Measurements from ENCODE around the gene SEMA7A.
"Not testable (repeated sequence)": the region's sequence is repeated elsewhere in the genome, so short reads cannot be mapped to it uniquely, and the experiment has no call there.

SEMA7A gene

GRCh38 chr15:74392451-74392830 lies 41.3 kb downstream of the SEMA7A start:
- no peaks in the 10 kb centered on the region for H3K27me3 ChIP-seq (ENCODE audit: control insufficient read depth, insufficient read depth, low read length, poor library complexity, severe bottlenecking)
- H3K27ac ChIP-seq (ENCODE audit: insufficient read depth, low read depth, low read length, poor library complexity, severe bottlenecking) = no peak overlapping the region
- 79 to 89% methylated on average over 8 of the region's 8 CpGs for WGBS, 2 experiments
- no peaks in the 10 kb centered on the region for H3K9me3 ChIP-seq (ENCODE audit: control insufficient read depth, low read length)
- no peak overlapping the region for H3K4me3 ChIP-seq (ENCODE audit: insufficient read depth, low read depth, low read length)
- peaks cover 6% of the 10 kb centered on the region for H3K4me1 ChIP-seq (ENCODE audit: control insufficient read depth, insufficient read depth, low read length)
- no peaks in the 10 kb centered on the region for H3K36me3 ChIP-seq (ENCODE audit: control insufficient read depth, insufficient read depth, low read length)

- no peak overlapping the region for H3K4me3 ChIP-seq (ENCODE audit: insufficient read depth, low read depth, low read length)
- H3K27me3 ChIP-seq (ENCODE audit: control insufficient read depth, insufficient read depth, low read length, poor library complexity, severe bottlenecking) = no peaks in the 10 kb centered on the region
- H3K36me3 ChIP-seq (ENCODE audit: control insufficient read depth, insufficient read depth, low read length) = no peaks in the 10 kb centered on the region
- H3K9me3 ChIP-seq (ENCODE audit: control insufficient read depth, low read length) = no peaks in the 10 kb centered on the region
- H3K4me1 ChIP-seq (ENCODE audit: control insufficient read depth, insufficient read depth, low read length) = peaks cover 9% of the 10 kb centered on the region
- WGBS, 2 experiments = 82 to 84% methylated on average over 9 of the region's 9 CpGs
- H3K27ac ChIP-seq (ENCODE audit: insufficient read depth, low read depth, low read length, poor library complexity, severe bottlenecking) = no peak overlapping the region
Measured at GRCh38 chr15:74391582-74392450, 41.9 kb downstream of the SEMA7A start.

GRCh38 chr15:74390647-74391288 lies 43.0 kb downstream of the SEMA7A start:
- Histone ChIP-seq H3K4me3 (ENCODE audit: insufficient read depth, low read depth, low read length) (no peak overlapping the region), H3K36me3 (ENCODE audit: control insufficient read depth, insufficient read depth, low read length) (no peaks in the 10 kb centered on the region), H3K4me1 (ENCODE audit: control insufficient read depth, insufficient read depth, low read length) (peaks cover 14% of the 10 kb centered on the region), H3K27ac (ENCODE audit: insufficient read depth, low read depth, low read length, poor library complexity, severe bottlenecking) (no peak overlapping the region), H3K9me3 (ENCODE audit: control insufficient read depth, low read length) (no peaks in the 10 kb centered on the region), H3K27me3 (ENCODE audit: control insufficient read depth, insufficient read depth, low read length, poor library complexity, severe bottlenecking) (no peaks in the 10 kb centered on the region)
- WGBS, 2 experiments = 94% methylated on average over 12 of the region's 12 CpGs

- H3K27me3 ChIP-seq (ENCODE audit: control insufficient read depth, insufficient read depth, low read length, poor library complexity, severe bottlenecking); H3K27ac ChIP-seq (ENCODE audit: insufficient read depth, low read depth, low read length, poor library complexity, severe bottlenecking); H3K4me3 ChIP-seq (ENCODE audit: insufficient read depth, low read depth, low read length); H3K9me3 ChIP-seq (ENCODE audit: control insufficient read depth, low read length); H3K36me3 ChIP-seq (ENCODE audit: control insufficient read depth, insufficient read depth, low read length): not testable (repeated sequence)
- H3K4me1 ChIP-seq (ENCODE audit: control insufficient read depth, insufficient read depth, low read length) = peaks cover 16% of the 10 kb centered on the region
- 92 to 94% methylated on average over 11 of the region's 11 CpGs for WGBS, 2 experiments
Measured at GRCh38 chr15:74390049-74390646, 43.6 kb downstream of the SEMA7A start.

GRCh38 chr15:74389241-74390048 lies 44.3 kb downstream of the SEMA7A start:
- H3K4me3 ChIP-seq (ENCODE audit: insufficient read depth, low read depth, low read length) = no peak overlapping the region
- no peaks in the 10 kb centered on the region for H3K9me3 ChIP-seq (ENCODE audit: control insufficient read depth, low read length)
- WGBS, 2 experiments = 90% methylated on average over 20 of the region's 20 CpGs
- H3K27ac ChIP-seq (ENCODE audit: insufficient read depth, low read depth, low read length, poor library complexity, severe bottlenecking) = no peak overlapping the region
- H3K27me3 ChIP-seq (ENCODE audit: control insufficient read depth, insufficient read depth, low read length, poor library complexity, severe bottlenecking) = no peaks in the 10 kb centered on the region
- H3K4me1 ChIP-seq (ENCODE audit: control insufficient read depth, insufficient read depth, low read length) = peaks cover 16% of the 10 kb centered on the region
- no peaks in the 10 kb centered on the region for H3K36me3 ChIP-seq (ENCODE audit: control insufficient read depth, insufficient read depth, low read length)

- no peak overlapping the region for H3K4me3 ChIP-seq (ENCODE audit: insufficient read depth, low read depth, low read length)
- no peaks in the 10 kb centered on the region for H3K9me3 ChIP-seq (ENCODE audit: control insufficient read depth, low read length)
- no peaks in the 10 kb centered on the region for H3K36me3 ChIP-seq (ENCODE audit: control insufficient read depth, insufficient read depth, low read length)
- no peak overlapping the region for H3K27ac ChIP-seq (ENCODE audit: insufficient read depth, low read depth, low read length, poor library complexity, severe bottlenecking)
- 91 to 95% methylated on average over 10 of the region's 10 CpGs for WGBS, 2 experiments
- H3K4me1 ChIP-seq (ENCODE audit: control insufficient read depth, insufficient read depth, low read length) = peaks cover 16% of the 10 kb centered on the region
- H3K27me3 ChIP-seq (ENCODE audit: control insufficient read depth, insufficient read depth, low read length, poor library complexity, severe bottlenecking) = no peaks in the 10 kb centered on the region
Measured at GRCh38 chr15:74388363-74388951, 45.3 kb downstream of the SEMA7A start.

- Histone ChIP-seq H3K9me3 (ENCODE audit: control insufficient read depth, low read length) (no peaks in the 10 kb centered on the region), H3K4me1 (ENCODE audit: control insufficient read depth, insufficient read depth, low read length) (peaks cover 16% of the 10 kb centered on the region), H3K4me3 (ENCODE audit: insufficient read depth, low read depth, low read length) (no peak overlapping the region), H3K27ac (ENCODE audit: insufficient read depth, low read depth, low read length, poor library complexity, severe bottlenecking) (no peak overlapping the region), H3K27me3 (ENCODE audit: control insufficient read depth, insufficient read depth, low read length, poor library complexity, severe bottlenecking) (no peaks in the 10 kb centered on the region), H3K36me3 (ENCODE audit: control insufficient read depth, insufficient read depth, low read length) (no peaks in the 10 kb centered on the region)
- 85 to 88% methylated on average over 10 of the region's 10 CpGs for WGBS, 2 experiments
Measured at GRCh38 chr15:74387621-74388362, 46.0 kb downstream of the SEMA7A start.

GRCh38 chr15:74387141-74387541 lies 46.6 kb downstream of the SEMA7A start:
- no peaks in the 10 kb centered on the region for H3K9me3 ChIP-seq (ENCODE audit: control insufficient read depth, low read length)
- H3K4me1 ChIP-seq (ENCODE audit: control insufficient read depth, insufficient read depth, low read length) = peaks cover 16% of the 10 kb centered on the region
- H3K27ac ChIP-seq (ENCODE audit: insufficient read depth, low read depth, low read length, poor library complexity, severe bottlenecking) = no peak overlapping the region
- no peaks in the 10 kb centered on the region for H3K27me3 ChIP-seq (ENCODE audit: control insufficient read depth, insufficient read depth, low read length, poor library complexity, severe bottlenecking)
- H3K4me3 ChIP-seq (ENCODE audit: insufficient read depth, low read depth, low read length) = no peak overlapping the region
- no peaks in the 10 kb centered on the region for H3K36me3 ChIP-seq (ENCODE audit: control insufficient read depth, insufficient read depth, low read length)
- 89 to 93% methylated on average over 13 of the region's 13 CpGs for WGBS, 2 experiments

GRCh38 chr15:74386496-74387140 lies 47.1 kb downstream of the SEMA7A start:
- Histone ChIP-seq H3K9me3 (ENCODE audit: control insufficient read depth, low read length) (no peaks in the 10 kb centered on the region), H3K27me3 (ENCODE audit: control insufficient read depth, insufficient read depth, low read length, poor library complexity, severe bottlenecking) (no peaks in the 10 kb centered on the region), H3K4me3 (ENCODE audit: insufficient read depth, low read depth, low read length) (no peak overlapping the region), H3K4me1 (ENCODE audit: control insufficient read depth, insufficient read depth, low read length) (peaks cover 16% of the 10 kb centered on the region), H3K27ac (ENCODE audit: insufficient read depth, low read depth, low read length, poor library complexity, severe bottlenecking) (no peak overlapping the region), H3K36me3 (ENCODE audit: control insufficient read depth, insufficient read depth, low read length) (no peaks in the 10 kb centered on the region)
- WGBS, 2 experiments = 79 to 81% methylated on average over 15 of the region's 15 CpGs

Measured in ectodermal cell (in vitro differentiated cells).